Endothelial cell of umbilical vein (primary cell): Measurements from ENCODE around the gene PRSS33. TPM values are rescaled to one million over a fixed set of nuclear protein-coding genes. Genes with fewer than 3 reads are reported as not detected.

Experiments used
- BruUV-seq: library from RNA; stranded (reverse); fragments of 400-500 nt; replicated peaks from 2 replicates; lab custom pipeline; 2021; lab: Mats Ljungman, UMichigan
- CTCF ChIA-PET: fragments of 300-600, 350-600 bp; sonication (Branson Sonifier 250); formaldehyde crosslinking; loops from one replicate; lab custom pipeline; 2021; ENCODE audit warnings: antibody characterized with exemption, inconsistent platforms; lab: Charles Lee
- POLR2A ChIA-PET: fragments of 300-600, 350-600 bp; sonication (Branson Sonifier 250); formaldehyde crosslinking; loops from one replicate; lab custom pipeline; 2021; ENCODE audit warnings: antibody characterized with exemption, inconsistent platforms; lab: Charles Lee
- DNase-seq: peaks from one replicate; pipeline ENCODE4 v3.0.0-alpha.2; 2011; ENCODE audit warnings: low read depth, low spot score
- FAIRE-seq: peaks from 2 replicates; lab custom pipeline; 2011; peaks lifted over from hg19 to GRCh38; lab: Jason Lieb, UNC
- H2AFZ ChIP-seq: 2 replicates; pipeline ENCODE4 v1.6.0; 2012; ENCODE audit warnings: low read depth, low read length, control low read depth, inconsistent platforms
- H3K27ac ChIP-seq: 2 replicates; pipeline ENCODE4 v1.5.1; 2011; ENCODE audit warnings: low read depth, mild to moderate bottlenecking, control low read depth, low read length, moderate library complexity; ENCODE audit not compliant: insufficient read depth
- H3K27me3 ChIP-seq, 2 experiments: 2 replicates each; pipeline versions ENCODE4 v1.6.0 to v1.6.1; 2011; ENCODE audit warnings: low read length in 2 of 2, mixed read lengths in 1 of 2; ENCODE audit not compliant: control insufficient read depth in 2 of 2, insufficient read depth in 2 of 2
- H3K36me3 ChIP-seq, 2 experiments: 2 replicates in 1 of 2; 3 replicates in 1 of 2; pipeline ENCODE4 v1.5.1; 2011; ENCODE audit warnings: low read length in 2 of 2, mild to moderate bottlenecking in 1 of 2, moderate library complexity in 1 of 2; ENCODE audit not compliant: control insufficient read depth in 2 of 2, insufficient read depth in 2 of 2; ENCODE audit errors: extremely low read depth in 1 of 2
- H3K4me1 ChIP-seq: 3 replicates; pipeline ENCODE4 v1.5.1; 2011; ENCODE audit warnings: mild to moderate bottlenecking, low read length; ENCODE audit not compliant: control insufficient read depth, insufficient read depth; ENCODE audit errors: extremely low read depth
- H3K4me2 ChIP-seq: 2 replicates; pipeline ENCODE4 v1.6.1; 2011; ENCODE audit warnings: low read length, control low read depth, mixed read lengths; ENCODE audit not compliant: insufficient read depth
- H3K4me3 ChIP-seq, 3 experiments: fragments of 200-600 bp in 1 of 3; sonication (generic), shearing (Covaris generic) in 1 of 3; replicated peaks in 1 of 3; 2 replicates each; pipeline ENCODE4 v1.5.1; 2011 to 2016; ENCODE audit warnings: control low read depth in 3 of 3, low read length in 3 of 3, mild to moderate bottlenecking in 2 of 3, inconsistent platforms in 1 of 3, low read depth in 1 of 3, moderate library complexity in 1 of 3; ENCODE audit not compliant: insufficient read depth in 1 of 3
- H3K79me2 ChIP-seq: 2 replicates; pipeline ENCODE4 v1.6.0; 2012; ENCODE audit warnings: low read length, inconsistent platforms; ENCODE audit not compliant: control insufficient read depth, insufficient read depth
- H3K9ac ChIP-seq: replicated peaks from 2 replicates; pipeline ENCODE3; 2011; ENCODE audit warnings: low read length, control low read depth; ENCODE audit not compliant: insufficient read depth; ENCODE audit errors: extremely low read depth
- H3K9me1 ChIP-seq: replicated peaks from 3 replicates; pipeline ENCODE4 v1.6.0; 2011; ENCODE audit warnings: mild to moderate bottlenecking, low read length; ENCODE audit not compliant: control insufficient read depth, insufficient read depth; ENCODE audit errors: extremely low read depth
- H3K9me3 ChIP-seq: replicated peaks from 2 replicates; pipeline ENCODE4 v1.5.1; 2012; ENCODE audit warnings: low read length, inconsistent platforms; ENCODE audit not compliant: control insufficient read depth, insufficient read depth
- H4K20me1 ChIP-seq: replicated peaks from 2 replicates; pipeline ENCODE3; 2011; ENCODE audit warnings: mild to moderate bottlenecking, low read length; ENCODE audit not compliant: control insufficient read depth, insufficient read depth; ENCODE audit errors: extremely low read depth
- CTCF ChIP-seq, 2 donors: IDR thresholded peaks; 1 replicate in 1 of 2; 2 replicates in 1 of 2; pipeline ENCODE4 v1.5.1; 2011; ENCODE audit warnings: low read length in 2 of 2, mild to moderate bottlenecking in 2 of 2, moderate library complexity in 2 of 2, control low read depth in 1 of 2, inconsistent platforms in 1 of 2, low read depth in 1 of 2; ENCODE audit not compliant: insufficient read depth in 1 of 2; ENCODE audit errors: extremely low read depth in 1 of 2
- EZH2 ChIP-seq: IDR thresholded peaks from 2 replicates; pipeline ENCODE4 v1.6.1; 2012; ENCODE audit warnings: borderline replicate concordance, low read depth, mild to moderate bottlenecking, moderate library complexity, low read length, inconsistent platforms; ENCODE audit not compliant: severe bottlenecking
- FOS ChIP-seq: IDR thresholded peaks from 2 replicates; pipeline ENCODE4 v1.6.1; 2011; ENCODE audit warnings: mild to moderate bottlenecking, low read length, moderate library complexity, borderline replicate concordance; ENCODE audit not compliant: insufficient read depth
- GATA2 ChIP-seq: IDR thresholded peaks from 2 replicates; pipeline ENCODE4 v1.7.0; 2011; ENCODE audit warnings: low read depth, mild to moderate bottlenecking, moderate library complexity, mixed read lengths, low read length; ENCODE audit not compliant: insufficient read length, insufficient read depth
- JUN ChIP-seq: IDR thresholded peaks from 2 replicates; pipeline ENCODE4 v1.6.1; 2011; ENCODE audit warnings: borderline replicate concordance, low read depth; ENCODE audit not compliant: insufficient read length, insufficient read depth
- MAX ChIP-seq: IDR thresholded peaks from 2 replicates; pipeline ENCODE4 v1.6.1; 2011; ENCODE audit not compliant: insufficient read depth, insufficient read length
- MYC ChIP-seq: IDR thresholded peaks from one replicate; pipeline ENCODE4 v1.6.1; 2011; ENCODE audit warnings: mild to moderate bottlenecking, low read depth, low read length
- POLR2A ChIP-seq: IDR thresholded peaks from 2 replicates; pipeline ENCODE4 v1.6.1; 2012; ENCODE audit warnings: low read depth, mild to moderate bottlenecking, control low read depth, low read length
- POLR2AphosphoS5 ChIP-seq: IDR thresholded peaks from 2 replicates; pipeline ENCODE4 v1.6.1; 2012; ENCODE audit warnings: low read depth, mild to moderate bottlenecking, control low read depth, low read length, moderate library complexity; ENCODE audit not compliant: insufficient read depth
- dilution Hi-C: fragments of 300-500 bp; cut with MboI; formaldehyde crosslinking; loops from one replicate; pipeline ENCODE4 v1.15.0; 2019; ENCODE audit warnings: low sequenced_read_pairs; ENCODE audit not compliant: extremely low pct_ligation_motif_present
- intact Hi-C: fragments of 100-400 bp; cut with micrococcal nuclease; formaldehyde crosslinking; loops from one replicate; pipeline ENCODE4 v1.10.0; 2022
- polyA plus RNA-seq, 4 experiments: library from polyadenylated mRNA; depleted of rRNA in 3 of 4; stranded (reverse) in 3 of 4; unstranded in 1 of 4; fragments of >200 nt; gene quantifications; 2 replicates each; pipeline versions ENCODE4 v1.2.1 to v1.2.3, GENCODE V29; 2011 to 2012; ENCODE audit warnings: missing spikeins in 1 of 4
- total RNA-seq: library from RNA; stranded (reverse); gene quantifications from 2 replicates; pipeline ENCODE4 v1.2.3, GENCODE V29; 2021

The PRSS33 gene
- total and polyA plus RNA-seq, 2 donors (not counting 3 experiments of a cell fraction or from before 2014, with no cell fraction given): not detected

- Histone ChIP-seq H4K20me1 (no peaks in the 10 kb centered on the region), H3K4me1 (peaks cover 11% of the 10 kb centered on the region), H3K27me3 (no peaks in the 10 kb centered on the region), H3K27ac (peak overlapping the region; percentile 30), H3K36me3 (no peaks in the 10 kb centered on the region), H3K4me3 (no peak overlapping the region), H3K9me1 (no peaks in the 10 kb centered on the region), H3K4me2 (peak overlapping the region; percentile 26), H3K9ac (no peak overlapping the region), H2AFZ (peak overlapping the region; percentile 0), H3K79me2 (no peaks in the 10 kb centered on the region), H3K9me3 (no peaks in the 10 kb centered on the region)
- DNase-seq: peak; percentile 73
- intact Hi-C loops: loop anchor here (10.0 kb wide), 1 partner anchor 61 kb away; the partner anchor contains the start of gene ELOB
- TF ChIP-seq JUN (peak; percentile 58), POLR2A (no peak), POLR2AphosphoS5 (peak; percentile 88), MYC (no peak), FOS (peak; percentile 86), EZH2 (no peak), CTCF (IDR thresholded peaks at IDR 0.05; ENCODE audit: extremely low read depth in 1 of 2, insufficient read depth in 1 of 2, low read depth in 1 of 2, low read length in 2 of 2) (no peak), GATA2 (no peak), MAX (peak; percentile 18)
- ChIA-PET CTCF (interaction anchor here (0.6 kb wide), 1 partner anchor 39 kb away, joined by 4 read pairs; no protein-coding TSS in a partner anchor), POLR2A (no interaction called here)
- BruUV-seq: no TSS peak
- dilution Hi-C loops: no loop called here
- peak; percentile 93 for FAIRE-seq
These were observed 48.5 kb upstream of the PRSS33 start for GRCh38 chr16:2835638-2836493.
